HG03045 (cell line): ENCODE data around the gene CRYBA1.
A peak's percentile ranks its signal among the peaks of the same experiment; 100 is the strongest.

Experiments
- ATAC-seq: cut with Tn5 transposase; IDR thresholded peaks from one replicate; pipeline ENCODE4 v1.9.1; 2021; ENCODE audit warnings: mild to moderate bottlenecking, moderate library complexity; ENCODE audit not compliant: unreplicated experiment

Gene CRYBA1

DNA sequence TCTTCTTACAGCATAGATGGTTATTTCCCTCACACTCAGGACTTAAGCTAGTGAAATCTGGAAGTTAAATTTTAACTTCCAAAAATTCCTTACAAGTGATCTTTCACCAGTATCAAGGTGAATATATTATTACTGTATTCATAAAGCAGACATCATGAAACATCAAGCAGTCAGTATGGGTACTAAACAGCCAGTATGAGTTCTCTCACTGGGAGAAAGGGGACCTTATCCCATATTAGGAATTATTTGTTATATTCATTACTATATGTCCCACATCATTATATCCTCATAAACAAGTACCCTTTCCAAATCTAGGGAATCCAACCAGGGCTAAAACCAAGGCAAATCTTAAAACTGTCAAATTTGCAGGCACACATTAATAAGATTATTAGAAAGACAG, 32.0 kb downstream of the CRYBA1 start:
- no peak for ATAC-seq

DNA sequence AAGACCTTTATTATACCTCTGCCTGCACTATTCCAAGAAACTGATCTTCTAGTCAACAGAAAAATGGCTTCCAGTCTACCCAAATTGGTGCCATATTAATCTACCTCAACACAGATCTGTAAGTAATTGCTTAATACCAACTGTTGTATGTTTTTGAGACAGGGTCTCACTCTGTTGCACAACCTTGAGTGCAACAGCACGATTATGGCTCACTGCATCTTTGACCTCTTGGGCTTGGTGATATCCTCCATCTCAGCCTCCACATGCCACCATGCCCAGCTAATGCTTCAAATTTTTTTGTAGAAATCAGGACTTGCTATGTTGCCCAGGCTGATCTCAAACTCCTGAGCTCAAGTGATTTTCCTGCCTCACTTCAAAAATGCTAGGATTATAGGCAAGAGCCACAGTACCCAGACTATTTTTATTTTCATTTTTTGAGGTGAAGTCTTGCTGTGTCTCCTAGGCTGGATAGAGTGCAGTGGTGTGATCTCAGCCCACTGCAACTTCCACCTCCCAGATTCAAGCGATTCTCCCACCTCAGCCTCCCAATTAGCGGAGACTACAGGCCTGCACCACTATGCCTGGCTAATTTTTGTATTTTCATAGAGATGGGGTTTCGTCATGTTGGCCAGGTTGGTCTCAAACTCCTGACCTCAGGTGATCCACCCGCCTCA, 32.9 kb downstream of the CRYBA1 start:
- no peak for ATAC-seq

DNA sequence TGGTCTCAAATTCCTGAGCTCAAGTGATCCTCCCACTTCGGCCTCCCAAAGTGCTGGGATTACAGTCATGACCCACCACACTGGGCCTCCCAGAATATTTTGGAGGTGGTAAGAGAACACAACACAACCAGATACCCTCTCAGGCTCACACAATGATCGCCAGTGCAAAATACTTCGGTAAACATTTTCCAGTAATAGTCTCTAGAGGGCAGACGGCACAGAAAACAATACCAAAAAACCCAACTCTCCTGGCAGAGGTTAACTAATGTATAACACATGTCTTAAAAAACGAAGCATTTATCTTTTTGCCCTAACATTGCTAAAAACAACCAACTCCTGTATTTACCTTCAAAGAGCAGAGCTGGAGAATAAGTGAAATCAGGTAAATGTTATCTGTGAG, 36.8 kb downstream of the CRYBA1 start:
- no peak for ATAC-seq

DNA sequence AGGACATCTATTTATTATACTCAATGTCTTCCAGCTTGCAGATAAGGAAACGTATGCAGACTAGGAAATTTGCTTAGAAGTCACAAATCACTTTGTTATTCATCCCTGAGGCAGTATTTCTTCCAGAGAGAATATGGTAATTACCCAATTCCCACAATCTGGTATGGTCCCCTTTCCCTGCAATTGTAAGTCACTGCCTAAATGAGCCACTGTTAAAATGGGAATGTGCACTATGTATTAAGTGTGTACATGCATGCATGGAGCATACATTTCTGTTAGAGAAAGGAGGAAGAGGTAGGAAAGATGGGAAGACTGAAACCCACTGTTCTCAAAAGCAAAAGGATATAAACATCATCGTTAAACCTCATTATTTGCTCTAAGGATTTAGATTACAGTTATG, 37.3 kb downstream of the CRYBA1 start:
- no peak for ATAC-seq

DNA sequence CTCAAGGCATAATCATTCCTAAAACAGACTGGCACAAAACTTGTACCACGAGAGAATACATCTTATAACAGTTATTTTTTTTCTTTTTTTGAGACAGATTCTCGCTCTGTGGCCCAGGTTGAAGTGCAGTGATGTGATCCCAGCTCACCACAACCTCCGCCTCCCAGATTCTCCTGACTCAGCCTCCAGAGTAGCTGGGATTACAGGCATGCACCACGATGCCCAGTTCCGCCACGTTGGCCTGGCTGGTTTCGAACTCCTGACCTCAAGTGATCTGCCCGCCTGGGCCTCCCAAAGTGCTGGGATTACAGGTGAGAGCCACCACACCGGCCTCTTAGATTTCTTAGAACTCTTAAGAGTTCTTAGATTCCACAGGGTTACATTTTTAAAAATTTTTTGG, 43.2 kb downstream of the CRYBA1 start:
- no peak for ATAC-seq

DNA sequence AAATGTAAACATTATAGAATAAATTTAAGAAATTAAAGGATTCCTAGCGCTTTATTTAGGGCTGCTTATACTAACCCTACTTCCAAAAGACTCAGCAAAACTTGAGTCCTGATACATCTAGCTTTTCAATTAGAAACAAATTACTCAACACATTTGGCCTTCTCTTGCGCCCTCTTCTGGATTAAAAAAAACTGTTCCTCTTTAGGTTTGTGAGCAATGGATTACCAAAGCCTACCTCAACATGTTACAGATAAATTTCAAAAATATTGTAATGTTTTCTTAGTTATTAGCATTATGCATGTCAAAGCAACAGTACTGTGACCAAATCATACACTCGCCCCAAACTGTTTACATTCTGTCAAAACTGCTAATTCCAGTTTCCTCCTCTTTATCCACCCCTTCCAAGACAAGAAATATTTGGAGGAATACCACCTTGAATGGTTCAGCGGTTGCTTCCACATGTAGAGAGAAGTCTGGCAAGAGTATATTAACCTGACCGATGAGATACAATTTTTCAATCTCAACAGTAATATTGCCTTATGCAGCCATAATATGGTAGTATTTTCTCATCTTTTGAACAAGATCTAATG, 44.6 kb downstream of the CRYBA1 start:
- ATAC-seq, result no peak

DNA sequence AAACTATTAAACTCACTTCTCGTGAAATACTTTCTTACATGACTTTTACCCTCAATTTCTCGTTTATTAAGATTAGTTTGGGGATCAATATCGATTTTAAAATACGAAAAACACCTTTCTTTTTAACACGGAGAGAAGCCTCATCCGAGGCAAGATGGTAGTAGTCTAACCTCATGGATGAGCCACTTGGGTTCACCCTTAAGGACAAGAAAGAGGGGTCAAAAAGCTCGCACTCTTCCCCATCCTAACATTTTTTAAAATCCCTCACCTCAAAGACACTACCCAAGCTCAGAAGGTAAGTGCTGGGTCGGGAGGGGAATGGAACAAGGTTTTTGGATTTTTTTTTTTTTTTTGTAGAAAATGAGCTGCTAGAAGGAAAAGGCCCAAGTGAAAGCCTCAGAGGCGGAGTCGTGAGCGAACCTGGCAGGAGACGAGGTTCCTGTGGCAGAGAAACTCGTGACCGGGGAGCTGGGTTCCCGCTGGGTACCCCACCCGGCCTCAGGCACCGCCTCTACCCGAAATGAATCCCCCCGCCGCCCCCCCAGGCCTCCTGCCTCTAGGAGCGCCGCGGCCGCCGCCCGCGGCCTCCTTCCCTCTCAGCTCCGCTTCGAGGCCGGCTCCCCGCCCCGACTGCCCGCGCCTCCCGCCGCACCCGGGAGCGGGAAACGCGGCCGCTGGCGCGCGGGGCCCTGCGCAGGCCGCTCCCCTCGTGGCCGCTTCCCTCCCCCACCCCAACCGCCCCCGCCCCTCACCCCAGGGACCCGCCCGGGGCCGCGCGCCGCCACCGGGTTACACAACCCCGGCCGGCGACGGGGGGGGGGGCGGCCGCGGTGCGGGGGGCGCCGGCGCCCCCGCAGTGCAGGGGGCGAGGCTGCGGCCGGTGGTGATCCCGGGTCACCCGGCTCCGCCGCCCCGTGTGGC, 45.7 kb downstream of the CRYBA1 start:
- ATAC-seq, result peak; percentile 8

DNA sequence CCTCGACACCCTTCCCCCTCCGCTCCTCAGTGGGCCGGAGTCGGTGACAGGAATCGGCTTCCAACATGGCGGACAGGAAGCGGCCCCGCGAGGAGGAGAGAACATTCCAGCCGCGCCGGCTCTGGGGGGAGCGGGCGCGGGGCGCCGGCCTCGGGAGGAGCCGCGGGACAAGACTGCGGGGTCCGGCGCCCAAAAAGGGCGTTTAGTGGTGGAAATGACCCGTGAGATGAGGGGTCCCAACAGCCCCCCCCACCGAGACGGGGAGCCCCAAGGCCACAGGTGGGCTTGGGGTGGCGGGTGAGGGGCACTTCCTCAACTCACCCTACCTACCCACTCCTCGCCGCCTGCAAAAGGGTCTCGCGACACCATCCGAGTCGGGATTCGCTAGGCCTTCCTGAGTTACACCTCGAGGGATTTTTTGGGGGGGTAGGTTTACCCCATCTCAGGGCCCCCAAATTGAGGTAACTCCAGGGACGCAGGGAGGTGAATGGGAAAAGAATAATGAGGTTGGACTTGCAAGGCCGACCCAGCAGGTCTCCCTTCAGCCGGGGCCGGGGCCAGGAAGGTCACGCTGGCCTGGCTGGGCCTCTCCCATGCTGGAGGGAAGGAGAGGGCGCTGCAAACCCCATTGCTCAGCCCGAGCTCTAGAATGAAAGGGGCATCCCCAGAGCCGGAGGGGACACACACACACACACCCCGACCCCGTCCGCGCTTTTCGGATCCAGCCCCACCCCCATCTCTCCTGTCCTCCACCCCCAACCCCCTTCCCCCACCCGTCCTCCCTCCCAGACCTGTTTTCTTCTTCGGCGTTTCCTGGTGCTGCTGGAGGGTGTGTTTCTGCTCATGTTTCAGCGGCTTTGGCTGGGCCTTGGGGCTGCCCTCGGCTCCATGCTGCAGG, 46.6 kb downstream of the CRYBA1 start:
- ATAC-seq, result peak; percentile 30

DNA sequence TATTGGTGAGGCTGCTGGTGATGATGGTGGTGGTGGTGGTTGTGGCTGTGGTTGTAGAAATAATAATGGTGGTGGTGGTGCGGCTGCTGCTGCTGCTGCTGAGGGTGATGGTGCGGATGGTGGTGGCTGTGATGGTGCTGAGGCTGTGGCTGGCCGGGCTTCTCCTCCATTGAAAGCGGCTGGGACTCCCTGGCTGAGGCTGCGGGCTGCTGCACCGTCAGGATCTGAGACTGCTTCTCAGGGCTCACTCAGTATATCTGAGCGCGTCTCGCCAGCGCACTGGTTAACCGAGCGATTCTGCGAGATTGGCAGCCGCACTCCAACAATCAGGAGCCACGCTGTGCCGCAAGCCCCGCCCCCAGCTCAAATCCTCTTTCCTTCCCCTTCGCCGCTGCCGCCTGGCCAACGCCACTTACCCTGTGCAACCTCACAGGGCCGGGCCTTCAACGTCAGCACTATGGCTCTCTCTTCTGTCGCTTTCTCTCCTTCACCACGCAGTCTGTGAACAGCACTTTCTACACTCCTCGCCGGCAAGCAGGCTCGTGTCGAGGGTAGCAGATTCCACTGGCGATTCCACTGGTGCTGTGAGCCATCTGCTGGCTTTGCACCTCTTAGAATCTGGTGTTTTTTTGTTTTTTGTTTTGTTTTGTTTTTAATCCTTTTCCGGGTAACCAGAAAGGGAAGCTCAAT, 47.4 kb downstream of the CRYBA1 start, which contains the start of gene NUFIP2:
Gene NUFIP2, minus strand, starts transcription at position 259 of the 690 bp plus-strand sequence. Its CDS starts 89 bp downstream, at position 170.
- ATAC-seq, result peak; percentile 76

DNA sequence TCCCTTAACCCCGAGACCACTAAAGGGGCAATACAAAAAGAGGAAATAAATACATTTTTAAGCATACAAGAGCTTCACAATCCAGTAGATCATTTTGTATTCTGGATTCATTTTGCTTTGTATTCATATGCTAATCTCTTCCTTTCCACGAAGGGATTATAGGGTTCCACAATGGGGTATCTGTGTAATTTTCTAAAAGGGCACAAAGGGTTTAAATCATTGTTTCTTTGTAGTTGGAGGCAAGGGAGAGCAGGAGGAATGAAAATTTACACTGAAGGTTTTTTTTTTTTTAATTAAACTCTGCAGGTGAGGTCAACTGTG, 47.9 kb downstream of the CRYBA1 start:
- no peak for ATAC-seq

DNA sequence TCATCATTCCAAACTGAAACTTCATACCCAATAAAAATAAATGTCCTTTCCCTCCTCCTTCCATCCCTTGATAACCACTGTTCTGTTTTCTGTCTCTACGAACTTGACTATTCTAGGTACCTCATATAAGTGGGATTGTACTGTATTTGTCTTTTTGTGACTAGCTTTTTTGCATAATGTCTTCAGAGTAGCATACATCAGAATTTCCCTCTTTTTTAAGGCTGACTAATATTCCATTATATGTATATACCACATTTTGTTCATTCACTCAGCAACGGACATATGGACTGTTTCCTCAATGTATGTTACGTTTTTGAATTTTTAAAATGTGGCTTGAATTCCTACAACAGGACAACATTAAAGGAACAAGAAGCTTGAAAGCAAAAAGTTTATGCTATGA, 48.8 kb downstream of the CRYBA1 start:
- ATAC-seq, result no peak

DNA sequence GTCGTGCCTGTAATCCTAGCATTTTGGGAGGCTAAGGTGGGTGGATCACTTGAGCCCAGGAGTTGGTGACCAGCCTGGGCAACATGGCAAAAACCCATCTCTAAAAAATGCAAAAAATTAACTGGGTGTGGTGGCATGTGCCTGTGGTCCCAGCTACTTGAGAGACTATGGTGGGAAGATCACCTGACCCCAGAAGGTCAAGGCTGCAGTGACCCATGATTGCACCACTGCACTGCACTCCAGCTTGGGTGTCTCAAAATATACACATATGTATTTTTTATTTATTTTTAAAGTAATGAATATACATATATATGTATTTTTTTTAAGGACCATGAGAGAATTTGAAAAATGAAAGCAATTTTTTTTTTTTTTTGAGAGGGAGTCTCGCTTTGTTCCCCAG, 52.4 kb downstream of the CRYBA1 start:
- ATAC-seq, result no peak

DNA sequence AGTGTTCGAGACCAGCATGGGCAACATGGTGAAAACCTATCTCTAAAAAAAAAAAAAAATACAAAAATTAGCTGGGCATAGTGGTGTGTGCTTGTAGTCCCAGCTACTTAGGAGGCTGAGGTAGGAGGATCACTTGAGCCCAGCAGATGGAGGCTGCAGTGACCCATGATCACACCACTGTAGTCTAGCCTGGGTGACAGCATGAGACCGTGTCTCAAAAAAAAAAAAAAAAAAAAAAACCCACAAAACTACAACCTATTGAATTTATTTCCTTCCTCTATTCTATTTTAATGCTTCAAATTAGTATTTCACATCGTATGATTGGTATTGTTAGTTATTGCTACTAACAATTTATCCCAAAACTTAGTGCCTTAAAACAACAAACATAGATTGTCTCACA, 56.7 kb downstream of the CRYBA1 start:
- no peak for ATAC-seq
